Breast epithelium (tissue), 3 donors: ENCODE data around the gene NDUFS3.

Source experiments
- CTCF ChIP-seq, 3 donors: fragments of 450-650 bp; IDR thresholded peaks; one replicate each; pipeline ENCODE4 v1.5.1; 2016 to 2017; ENCODE audit warnings: antibody characterized with exemption in 3 of 3, mild to moderate bottlenecking in 3 of 3, moderate library complexity in 3 of 3
- POLR2AphosphoS5 ChIP-seq, 3 donors: sonication (generic); formaldehyde crosslinking; IDR thresholded peaks; one replicate each; pipeline ENCODE4 v1.6.1; 2017; ENCODE audit warnings: antibody characterized with exemption in 3 of 3

DNA sequence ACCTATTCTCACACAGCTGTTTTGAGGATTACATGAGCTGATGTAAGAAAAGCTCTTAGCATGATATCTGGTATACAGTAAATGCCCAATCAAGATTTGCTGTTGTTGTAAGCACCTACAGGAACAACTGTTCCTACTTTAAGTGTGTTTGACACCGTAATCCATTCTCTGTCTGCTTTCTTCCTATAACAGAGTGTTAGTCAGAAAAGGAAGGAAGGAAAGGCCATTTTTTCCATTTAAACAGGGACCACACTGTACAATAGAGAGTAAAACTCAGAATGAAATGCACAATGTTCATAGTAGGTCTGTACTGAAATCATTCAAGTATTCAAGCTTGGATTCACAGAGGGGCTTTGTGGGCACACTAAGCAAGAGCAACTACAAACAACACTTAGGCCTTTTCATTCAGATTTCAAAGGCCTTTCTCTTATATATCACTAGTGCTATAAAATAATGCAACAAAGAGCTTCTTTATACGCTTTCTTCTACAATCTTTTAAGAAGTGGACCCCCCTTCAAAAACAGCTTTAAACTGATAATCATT lies 42.0 kb downstream of the NDUFS3 start:
- TF ChIP-seq CTCF (IDR thresholded peaks at IDR 0.05) (no peak), POLR2AphosphoS5 (IDR thresholded peaks at IDR 0.05) (no peak)
